Liver (tissue), 9 donors: ENCODE results near the gene PHB1. TPM values are rescaled to one million over a fixed set of nuclear protein-coding genes. Genes with fewer than 3 reads are reported as not detected.

Source experiments
- DNase-seq: peaks from one replicate; pipeline ENCODE4 v3.0.0-alpha.2; 2017; ENCODE audit warnings: low spot score
- H3K27ac ChIP-seq, 2 donors: one replicate each; pipeline ENCODE4 v1.7.0; 2013; ENCODE audit warnings: inconsistent platforms in 2 of 2, low read length in 2 of 2, control low read depth in 1 of 2, low read depth in 1 of 2, mild to moderate bottlenecking in 1 of 2
- H3K27me3 ChIP-seq, 4 donors: one replicate each; pipeline versions ENCODE4 v1.6.1 to v1.7.0; 2013; ENCODE audit warnings: low read length in 3 of 4, inconsistent platforms in 1 of 4, mild to moderate bottlenecking in 1 of 4, moderate library complexity in 1 of 4; ENCODE audit not compliant: control insufficient read depth in 4 of 4, insufficient read depth in 4 of 4
- H3K36me3 ChIP-seq, 4 donors: one replicate each; pipeline versions ENCODE4 v1.6.1 to v1.7.0; 2013; ENCODE audit warnings: low read length in 3 of 4, mild to moderate bottlenecking in 3 of 4, low read depth in 1 of 4, moderate library complexity in 1 of 4; ENCODE audit not compliant: control insufficient read depth in 4 of 4, insufficient read depth in 3 of 4
- H3K4me1 ChIP-seq, 4 donors: one replicate each; pipeline versions ENCODE4 v1.6.1 to v1.7.0; 2013; ENCODE audit warnings: low read length in 3 of 4, mild to moderate bottlenecking in 3 of 4, moderate library complexity in 1 of 4; ENCODE audit not compliant: control insufficient read depth in 4 of 4, insufficient read depth in 4 of 4
- H3K4me3 ChIP-seq, 3 donors: one replicate each; pipeline versions ENCODE4 v1.6.1 to v1.7.0; 2013; ENCODE audit warnings: low read length in 3 of 3, control low read depth in 1 of 3, low read depth in 1 of 3, mild to moderate bottlenecking in 1 of 3
- H3K9ac ChIP-seq, 2 donors: one replicate each; pipeline ENCODE4 v1.7.0; 2013; ENCODE audit warnings: low read length in 2 of 2, mild to moderate bottlenecking in 2 of 2, moderate library complexity in 2 of 2, control low read depth in 1 of 2, low read depth in 1 of 2
- H3K9me3 ChIP-seq, 4 donors: one replicate each; pipeline versions ENCODE4 v1.6.1 to v1.7.0; 2013; ENCODE audit warnings: low read length in 3 of 4; ENCODE audit not compliant: control insufficient read depth in 4 of 4
- EGR1 ChIP-seq, 2 donors: IDR thresholded peaks; 2 replicates each; pipeline ENCODE4 v1.6.1; 2016 to 2018; ENCODE audit warnings: antibody characterized with exemption in 2 of 2, low read depth in 2 of 2
- FOXA1 ChIP-seq: IDR thresholded peaks from 2 replicates; pipeline ENCODE4 v1.6.1; 2016; ENCODE audit warnings: antibody characterized with exemption
- FOXA2 ChIP-seq: IDR thresholded peaks from 2 replicates; pipeline ENCODE4 v1.6.1; 2016; ENCODE audit warnings: antibody characterized with exemption
- GABPA ChIP-seq, 2 donors: IDR thresholded peaks in 1 of 2; conservative IDR thresholded peaks in 1 of 2; 2 replicates each; pipeline ENCODE4 v1.6.1; 2016; ENCODE audit warnings: antibody characterized with exemption in 2 of 2, mild to moderate bottlenecking in 1 of 2, moderate library complexity in 1 of 2
- HNF4A ChIP-seq, 2 donors: conservative IDR thresholded peaks; 2 replicates each; pipeline ENCODE4 v1.6.1; 2016; ENCODE audit warnings: antibody characterized with exemption in 2 of 2, mild to moderate bottlenecking in 2 of 2
- HNF4G ChIP-seq: IDR thresholded peaks from 2 replicates; pipeline ENCODE4 v1.6.1; 2016; ENCODE audit warnings: antibody characterized with exemption
- JUND ChIP-seq, 2 donors: IDR thresholded peaks; 2 replicates each; pipeline ENCODE4 v1.6.1; 2016; ENCODE audit warnings: antibody characterized with exemption in 2 of 2
- NR2F2 ChIP-seq: IDR thresholded peaks from 2 replicates; pipeline ENCODE4 v1.6.1; 2016; ENCODE audit warnings: antibody characterized with exemption
- RAD21 ChIP-seq, 2 donors: IDR thresholded peaks; 2 replicates each; pipeline ENCODE4 v1.6.1; 2016; ENCODE audit warnings: antibody characterized with exemption in 2 of 2, mild to moderate bottlenecking in 2 of 2
- RXRA ChIP-seq, 2 donors: IDR thresholded peaks; 2 replicates each; pipeline ENCODE4 v1.6.1; 2017 to 2018; ENCODE audit warnings: antibody characterized with exemption in 2 of 2, mild to moderate bottlenecking in 1 of 2
- SP1 ChIP-seq: IDR thresholded peaks from 2 replicates; pipeline ENCODE4 v1.6.1; 2018; ENCODE audit warnings: antibody characterized with exemption, mild to moderate bottlenecking
- TAF1 ChIP-seq: conservative IDR thresholded peaks from 2 replicates; pipeline ENCODE4 v1.6.1; 2016; ENCODE audit warnings: antibody characterized with exemption, mild to moderate bottlenecking
- YY1 ChIP-seq: IDR thresholded peaks from 2 replicates; pipeline ENCODE4 v1.6.1; 2016; ENCODE audit warnings: antibody characterized with exemption, mild to moderate bottlenecking
- WGBS: extraction: QIAGEN DNeasy Blood & Tissue Kit; methylation state at CpG from one replicate; pipeline ENCODE4 v1.1.7; 2013; 5-methylcytosine and 5-hydroxymethylcytosine counted together
- polyA plus RNA-seq, 2 donors: library from polyadenylated mRNA; stranded (reverse) in 1 of 2; unstranded in 1 of 2; fragments of 200-250 nt in 1 of 2; fragments of >200 nt in 1 of 2; fragmentation: Nextera tagmentation in 1 of 2; extraction: Ambion mirVana in 1 of 2; gene quantifications; one replicate each; pipeline versions ENCODE4 v1.2.1 to v1.2.3, GENCODE V29; 2013 to 2015
- total RNA-seq, 2 donors: library from RNA; depleted of rRNA; stranded (reverse); fragments of >200 nt; gene quantifications; one replicate each; pipeline ENCODE4 v1.2.3, GENCODE V29; 2014
- TF ChIP-seq, protein P1 (sequence below): fragments of 150-350 bp; IDR thresholded peaks from 2 replicates; pipeline ENCODE4 v1.5.1; 2017; ENCODE audit warnings: improper control_type of control experiment, low read depth, low read length; ENCODE audit not compliant: missing input control
- TF ChIP-seq, protein P2 (sequence below): IDR thresholded peaks from 2 replicates; pipeline ENCODE4 v1.6.1; 2016; ENCODE audit warnings: antibody characterized with exemption, mild to moderate bottlenecking
- TF ChIP-seq, protein P3 (sequence below): IDR thresholded peaks from 2 replicates; pipeline ENCODE4 v1.6.1; 2016; ENCODE audit warnings: antibody characterized with exemption
- TF ChIP-seq, protein P4 (sequence below): IDR thresholded peaks from 2 replicates; pipeline ENCODE4 v1.6.1; 2016; ENCODE audit warnings: antibody characterized with exemption
- TF ChIP-seq, protein P5 (sequence below): IDR thresholded peaks from 2 replicates; pipeline ENCODE4 v1.6.1; 2016; ENCODE audit warnings: antibody characterized with exemption
- donor health status: healthy.
- donor health status: healthy.
- donor health status: healthy.
- donor health status: healthy.
- donor health status: healthy.

PHB1 gene
- total and polyA plus RNA-seq, 4 donors, result 52.5 to 149 (median 98.5) TPM

DNA sequence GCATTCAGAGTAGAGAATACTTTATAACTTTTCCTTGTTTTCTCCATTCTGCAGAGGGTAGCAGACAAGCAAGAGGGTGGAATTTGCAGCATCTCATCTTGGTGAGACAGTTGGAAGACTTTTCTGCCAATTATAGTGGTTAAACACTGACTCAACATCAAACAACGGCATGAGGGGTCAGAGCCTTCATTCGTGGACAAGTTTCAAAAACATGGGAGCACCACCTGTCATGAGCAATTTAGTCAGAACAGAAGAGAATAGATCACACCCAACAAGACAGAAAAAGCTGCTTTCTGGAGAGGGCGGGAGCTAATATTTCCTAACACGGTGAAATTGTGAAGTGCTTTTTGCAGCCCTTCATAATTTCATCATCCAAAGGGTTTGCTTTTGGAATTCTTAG is 34.8 kb downstream of the PHB1 start:
- Histone ChIP-seq H3K9ac (no peak overlapping the region), H3K4me3 (no peak overlapping the region), H3K27me3 (no peaks in the 10 kb centered on the region), H3K4me1 (peaks cover 0 to 3% (median 2%) of the 10 kb centered on the region in 4 donors), H3K27ac (no peak overlapping the region), H3K36me3 (no peaks in the 10 kb centered on the region), H3K9me3 (no peaks in the 10 kb centered on the region)
- TF ChIP-seq, protein P1, sequence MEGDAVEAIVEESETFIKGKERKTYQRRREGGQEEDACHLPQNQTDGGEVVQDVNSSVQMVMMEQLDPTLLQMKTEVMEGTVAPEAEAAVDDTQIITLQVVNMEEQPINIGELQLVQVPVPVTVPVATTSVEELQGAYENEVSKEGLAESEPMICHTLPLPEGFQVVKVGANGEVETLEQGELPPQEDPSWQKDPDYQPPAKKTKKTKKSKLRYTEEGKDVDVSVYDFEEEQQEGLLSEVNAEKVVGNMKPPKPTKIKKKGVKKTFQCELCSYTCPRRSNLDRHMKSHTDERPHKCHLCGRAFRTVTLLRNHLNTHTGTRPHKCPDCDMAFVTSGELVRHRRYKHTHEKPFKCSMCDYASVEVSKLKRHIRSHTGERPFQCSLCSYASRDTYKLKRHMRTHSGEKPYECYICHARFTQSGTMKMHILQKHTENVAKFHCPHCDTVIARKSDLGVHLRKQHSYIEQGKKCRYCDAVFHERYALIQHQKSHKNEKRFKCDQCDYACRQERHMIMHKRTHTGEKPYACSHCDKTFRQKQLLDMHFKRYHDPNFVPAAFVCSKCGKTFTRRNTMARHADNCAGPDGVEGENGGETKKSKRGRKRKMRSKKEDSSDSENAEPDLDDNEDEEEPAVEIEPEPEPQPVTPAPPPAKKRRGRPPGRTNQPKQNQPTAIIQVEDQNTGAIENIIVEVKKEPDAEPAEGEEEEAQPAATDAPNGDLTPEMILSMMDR, result no peak
- TF ChIP-seq, protein P2, sequence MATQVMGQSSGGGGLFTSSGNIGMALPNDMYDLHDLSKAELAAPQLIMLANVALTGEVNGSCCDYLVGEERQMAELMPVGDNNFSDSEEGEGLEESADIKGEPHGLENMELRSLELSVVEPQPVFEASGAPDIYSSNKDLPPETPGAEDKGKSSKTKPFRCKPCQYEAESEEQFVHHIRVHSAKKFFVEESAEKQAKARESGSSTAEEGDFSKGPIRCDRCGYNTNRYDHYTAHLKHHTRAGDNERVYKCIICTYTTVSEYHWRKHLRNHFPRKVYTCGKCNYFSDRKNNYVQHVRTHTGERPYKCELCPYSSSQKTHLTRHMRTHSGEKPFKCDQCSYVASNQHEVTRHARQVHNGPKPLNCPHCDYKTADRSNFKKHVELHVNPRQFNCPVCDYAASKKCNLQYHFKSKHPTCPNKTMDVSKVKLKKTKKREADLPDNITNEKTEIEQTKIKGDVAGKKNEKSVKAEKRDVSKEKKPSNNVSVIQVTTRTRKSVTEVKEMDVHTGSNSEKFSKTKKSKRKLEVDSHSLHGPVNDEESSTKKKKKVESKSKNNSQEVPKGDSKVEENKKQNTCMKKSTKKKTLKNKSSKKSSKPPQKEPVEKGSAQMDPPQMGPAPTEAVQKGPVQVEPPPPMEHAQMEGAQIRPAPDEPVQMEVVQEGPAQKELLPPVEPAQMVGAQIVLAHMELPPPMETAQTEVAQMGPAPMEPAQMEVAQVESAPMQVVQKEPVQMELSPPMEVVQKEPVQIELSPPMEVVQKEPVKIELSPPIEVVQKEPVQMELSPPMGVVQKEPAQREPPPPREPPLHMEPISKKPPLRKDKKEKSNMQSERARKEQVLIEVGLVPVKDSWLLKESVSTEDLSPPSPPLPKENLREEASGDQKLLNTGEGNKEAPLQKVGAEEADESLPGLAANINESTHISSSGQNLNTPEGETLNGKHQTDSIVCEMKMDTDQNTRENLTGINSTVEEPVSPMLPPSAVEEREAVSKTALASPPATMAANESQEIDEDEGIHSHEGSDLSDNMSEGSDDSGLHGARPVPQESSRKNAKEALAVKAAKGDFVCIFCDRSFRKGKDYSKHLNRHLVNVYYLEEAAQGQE, result no peak
- TF ChIP-seq TAF1, result no peak
- TF ChIP-seq HNF4A (conservative IDR thresholded peaks at IDR 0.05), result no peak
- TF ChIP-seq RXRA (IDR thresholded peaks at IDR 0.05), result no peak
- no peak for TF ChIP-seq GABPA (IDR thresholded peaks at IDR 0.05 in 1 of 2, conservative IDR thresholded peaks at IDR 0.05 in 1 of 2)
- no peak for TF ChIP-seq EGR1 (IDR thresholded peaks at IDR 0.05; ENCODE audit: low read depth in 2 of 2)
- TF ChIP-seq YY1, result no peak
- TF ChIP-seq HNF4G, result no peak
- no peak for TF ChIP-seq RAD21 (IDR thresholded peaks at IDR 0.05)
- WGBS, result 76% methylated on average over 4 of the region's 4 CpGs
- DNase-seq, result no peak

DNA sequence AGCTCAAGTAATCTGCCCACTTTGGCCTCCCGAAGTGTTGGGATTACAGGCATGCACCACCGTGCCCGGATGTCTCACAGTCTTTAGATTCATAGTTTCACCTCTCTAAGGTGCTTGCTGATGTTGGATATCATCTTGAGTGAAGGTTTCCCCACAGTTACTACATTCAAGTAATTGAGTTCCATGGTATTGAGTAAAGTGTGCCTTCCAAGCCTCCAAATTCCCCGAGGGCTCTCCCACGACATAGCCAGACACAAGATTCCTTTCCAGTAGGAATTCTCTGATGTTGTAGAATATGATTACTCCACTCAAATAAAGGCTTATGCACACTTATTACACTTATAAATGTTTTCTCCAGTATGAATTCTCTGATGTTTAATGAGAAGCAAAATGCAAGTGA is 36.4 kb downstream of the PHB1 start:
- Histone ChIP-seq H3K27ac (no peak overlapping the region), H3K9ac (no peak overlapping the region), H3K9me3 (no peaks in the 10 kb centered on the region), H3K36me3 (no peaks in the 10 kb centered on the region), H3K4me1 (peaks cover 0 to 3% (median 2%) of the 10 kb centered on the region in 4 donors), H3K27me3 (no peaks in the 10 kb centered on the region), H3K4me3 (no peak overlapping the region)
- WGBS, result 87% methylated on average over 5 of the region's 5 CpGs
- no peak for DNase-seq
- TF ChIP-seq SP1 (no peak), TAF1 (no peak), HNF4A (conservative IDR thresholded peaks at IDR 0.05) (no peak), RXRA (IDR thresholded peaks at IDR 0.05) (no peak), NR2F2 (no peak), HNF4G (no peak), EGR1 (IDR thresholded peaks at IDR 0.05; ENCODE audit: low read depth in 2 of 2) (no peak), GABPA (IDR thresholded peaks at IDR 0.05 in 1 of 2, conservative IDR thresholded peaks at IDR 0.05 in 1 of 2) (no peak), JUND (IDR thresholded peaks at IDR 0.05) (no peak), FOXA1 (no peak), FOXA2 (no peak), YY1 (no peak), RAD21 (IDR thresholded peaks at IDR 0.05) (no peak)
- TF ChIP-seq, protein P3, sequence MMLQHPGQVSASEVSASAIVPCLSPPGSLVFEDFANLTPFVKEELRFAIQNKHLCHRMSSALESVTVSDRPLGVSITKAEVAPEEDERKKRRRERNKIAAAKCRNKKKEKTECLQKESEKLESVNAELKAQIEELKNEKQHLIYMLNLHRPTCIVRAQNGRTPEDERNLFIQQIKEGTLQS, result no peak
- TF ChIP-seq, protein P4, sequence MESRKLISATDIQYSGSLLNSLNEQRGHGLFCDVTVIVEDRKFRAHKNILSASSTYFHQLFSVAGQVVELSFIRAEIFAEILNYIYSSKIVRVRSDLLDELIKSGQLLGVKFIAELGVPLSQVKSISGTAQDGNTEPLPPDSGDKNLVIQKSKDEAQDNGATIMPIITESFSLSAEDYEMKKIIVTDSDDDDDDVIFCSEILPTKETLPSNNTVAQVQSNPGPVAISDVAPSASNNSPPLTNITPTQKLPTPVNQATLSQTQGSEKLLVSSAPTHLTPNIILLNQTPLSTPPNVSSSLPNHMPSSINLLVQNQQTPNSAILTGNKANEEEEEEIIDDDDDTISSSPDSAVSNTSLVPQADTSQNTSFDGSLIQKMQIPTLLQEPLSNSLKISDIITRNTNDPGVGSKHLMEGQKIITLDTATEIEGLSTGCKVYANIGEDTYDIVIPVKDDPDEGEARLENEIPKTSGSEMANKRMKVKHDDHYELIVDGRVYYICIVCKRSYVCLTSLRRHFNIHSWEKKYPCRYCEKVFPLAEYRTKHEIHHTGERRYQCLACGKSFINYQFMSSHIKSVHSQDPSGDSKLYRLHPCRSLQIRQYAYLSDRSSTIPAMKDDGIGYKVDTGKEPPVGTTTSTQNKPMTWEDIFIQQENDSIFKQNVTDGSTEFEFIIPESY, result no peak
- TF ChIP-seq, protein P1, result no peak
- TF ChIP-seq, protein P2, result no peak
- TF ChIP-seq, protein P5, sequence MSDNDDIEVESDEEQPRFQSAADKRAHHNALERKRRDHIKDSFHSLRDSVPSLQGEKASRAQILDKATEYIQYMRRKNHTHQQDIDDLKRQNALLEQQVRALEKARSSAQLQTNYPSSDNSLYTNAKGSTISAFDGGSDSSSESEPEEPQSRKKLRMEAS, result no peak
